B cell (primary cell): ENCODE results near the gene DECR2. TPM values are rescaled to one million over a fixed set of nuclear protein-coding genes. Genes with fewer than 3 reads are reported as not detected.

Experiments
- ATAC-seq: fragments of 200-7000 bp; cut with Tn5 transposase; one replicate; pipeline ENCODE4 v1.10.0; 2021; ENCODE audit warnings: low read depth, mild to moderate bottlenecking, moderate number of reproducible peaks, moderate library complexity
- CTCF ChIA-PET: fragments of 350-600 bp; sonication (Branson Sonifier 250); formaldehyde crosslinking; loops from one replicate; lab custom pipeline; 2021; ENCODE audit warnings: antibody characterized with exemption, inconsistent platforms; lab: Charles Lee
- POLR2A ChIA-PET: fragments of 350-600 bp; sonication (Branson Sonifier 250); formaldehyde crosslinking; loops from one replicate; lab custom pipeline; 2021; ENCODE audit warnings: antibody characterized with exemption; lab: Charles Lee
- DNase-seq: peaks from one replicate; pipeline ENCODE4 v3.0.0; 2013
- H2AFZ ChIP-seq: 2 replicates; pipeline ENCODE4 v1.6.1; 2012; ENCODE audit warnings: mild to moderate bottlenecking, low read depth, low read length; ENCODE audit not compliant: insufficient read depth, poor library complexity, severe bottlenecking
- H3K27ac ChIP-seq, 2 donors: 1 replicate in 1 of 2; 2 replicates in 1 of 2; pipeline ENCODE4 v1.5.1; 2012 to 2013; ENCODE audit warnings: low read length in 2 of 2, mild to moderate bottlenecking in 2 of 2, moderate library complexity in 1 of 2
- H3K27me3 ChIP-seq, 4 experiments: fragments of 200-600 bp in 1 of 4; sonication (generic) in 1 of 4; replicated peaks in 1 of 4; 1 replicate in 2 of 4; 2 replicates in 2 of 4; pipeline versions ENCODE4 v1.6.1 to v1.7.0; 2013 to 2016; ENCODE audit warnings: low read length in 3 of 4, mild to moderate bottlenecking in 2 of 4, mixed read lengths in 1 of 4, moderate library complexity in 1 of 4; ENCODE audit not compliant: insufficient read depth in 4 of 4, control insufficient read depth in 3 of 4; ENCODE audit errors: control extremely low read depth in 1 of 4
- H3K36me3 ChIP-seq, 2 experiments: replicated peaks in 1 of 2; 1 replicate in 1 of 2; 2 replicates in 1 of 2; pipeline versions ENCODE4 v1.6.1 to v1.7.1; 2013; ENCODE audit warnings: low read length in 1 of 2; ENCODE audit not compliant: insufficient read depth in 2 of 2, control insufficient read depth in 1 of 2; ENCODE audit errors: control extremely low read depth in 1 of 2, extremely low read depth in 1 of 2
- H3K4me1 ChIP-seq, 2 donors: fragments of 200-600 bp in 1 of 2; sonication (generic) in 1 of 2; 1 replicate in 1 of 2; 2 replicates in 1 of 2; pipeline versions ENCODE4 v1.5.1 to v1.6.1; 2013 to 2017; ENCODE audit warnings: low read length in 2 of 2; ENCODE audit not compliant: control insufficient read depth in 2 of 2, insufficient read depth in 2 of 2
- H3K4me2 ChIP-seq: replicated peaks from 2 replicates; pipeline ENCODE3; 2012; ENCODE audit warnings: mild to moderate bottlenecking, low read depth, low read length; ENCODE audit not compliant: poor library complexity, severe bottlenecking
- H3K4me3 ChIP-seq, 5 experiments: fragments of 200-600 bp in 1 of 5; sonication (generic) in 1 of 5; 1 replicate in 3 of 5; 2 replicates in 2 of 5; pipeline versions ENCODE4 v1.5.1 to v1.7.0; 2011 to 2016; ENCODE audit warnings: low read length in 4 of 5, mild to moderate bottlenecking in 4 of 5, low read depth in 2 of 5, control low read depth in 1 of 5, moderate library complexity in 1 of 5; ENCODE audit not compliant: insufficient read depth in 1 of 5; ENCODE audit errors: control extremely low read depth in 1 of 5, extremely low read depth in 1 of 5
- H3K79me2 ChIP-seq: fragments of 200-600 bp; sonication (generic); one replicate; pipeline ENCODE4 v1.6.0; 2016; ENCODE audit warnings: low read length; ENCODE audit not compliant: control insufficient read depth, insufficient read depth
- H3K9ac ChIP-seq: fragments of 200-600 bp; sonication (generic); 2 replicates; pipeline ENCODE4 v1.6.1; 2017; ENCODE audit warnings: mild to moderate bottlenecking, low read length, moderate library complexity
- H3K9me3 ChIP-seq, 3 donors: one replicate each; pipeline versions ENCODE4 v1.6.1 to v1.7.1; 2013; ENCODE audit warnings: low read length in 2 of 3; ENCODE audit not compliant: control insufficient read depth in 2 of 3, insufficient read depth in 1 of 3; ENCODE audit errors: control extremely low read depth in 1 of 3
- H4K20me1 ChIP-seq: 2 replicates; pipeline ENCODE4 v1.6.0; 2012; ENCODE audit warnings: mild to moderate bottlenecking, low read length; ENCODE audit not compliant: insufficient read depth, control insufficient read depth, poor library complexity, severe bottlenecking
- H3K27ac Mint-ChIP-seq: one replicate; pipeline ENCODE4 v1.8.0; 2021; ENCODE audit warnings: mixed read lengths
- H3K27me3 Mint-ChIP-seq: one replicate; pipeline ENCODE4 v1.8.0; 2021; ENCODE audit warnings: mixed read lengths
- H3K4me1 Mint-ChIP-seq: one replicate; pipeline ENCODE4 v1.8.0; 2021; ENCODE audit warnings: mixed read lengths
- H3K4me3 Mint-ChIP-seq: one replicate; pipeline ENCODE4 v1.8.0; 2021; ENCODE audit warnings: mixed read lengths
- H3K9me3 Mint-ChIP-seq: one replicate; pipeline ENCODE4 v1.8.0; 2022; ENCODE audit warnings: mixed read lengths; ENCODE audit not compliant: insufficient read depth
- CTCF ChIP-seq: fragments of 200-600 bp; IDR thresholded peaks from one replicate; pipeline ENCODE4 v1.8.0; 2022; ENCODE audit warnings: antibody characterized with exemption, mild to moderate bottlenecking
- EZH2 ChIP-seq: IDR thresholded peaks from 2 replicates; pipeline ENCODE4 v1.6.1; 2012; ENCODE audit warnings: borderline replicate concordance, low read depth, mild to moderate bottlenecking, moderate library complexity, low read length; ENCODE audit not compliant: insufficient read depth, poor library complexity, severe bottlenecking
- WGBS: methylation state at CpG from one replicate; pipeline ENCODE4 v1.1.5; 2013; ENCODE audit warnings: missing lambda C conversion rate; ENCODE audit not compliant: insufficient coverage; 5-methylcytosine and 5-hydroxymethylcytosine counted together
- intact Hi-C: fragments of 100-400 bp; cut with micrococcal nuclease; formaldehyde crosslinking; loops from one replicate; pipeline ENCODE4 v1.10.0; 2022
- polyA plus RNA-seq: library from polyadenylated mRNA; depleted of rRNA; stranded (reverse); fragments of >200 nt; gene quantifications from 2 replicates; pipeline ENCODE4 v1.2.3, GENCODE V29; 2012
- total RNA-seq, 2 donors: library from RNA; stranded (reverse); fragments of 120-200 nt in 1 of 2; gene quantifications; 1 replicate in 1 of 2; 2 replicates in 1 of 2; pipeline versions ENCODE4 v1.2.3 to v1.2.4, GENCODE V29; 2013 to 2022

Gene DECR2
- total and polyA plus RNA-seq, 2 donors (not counting 1 experiment from before 2014, with no cell fraction given) = 11.0 to 16.3 TPM

DNA sequence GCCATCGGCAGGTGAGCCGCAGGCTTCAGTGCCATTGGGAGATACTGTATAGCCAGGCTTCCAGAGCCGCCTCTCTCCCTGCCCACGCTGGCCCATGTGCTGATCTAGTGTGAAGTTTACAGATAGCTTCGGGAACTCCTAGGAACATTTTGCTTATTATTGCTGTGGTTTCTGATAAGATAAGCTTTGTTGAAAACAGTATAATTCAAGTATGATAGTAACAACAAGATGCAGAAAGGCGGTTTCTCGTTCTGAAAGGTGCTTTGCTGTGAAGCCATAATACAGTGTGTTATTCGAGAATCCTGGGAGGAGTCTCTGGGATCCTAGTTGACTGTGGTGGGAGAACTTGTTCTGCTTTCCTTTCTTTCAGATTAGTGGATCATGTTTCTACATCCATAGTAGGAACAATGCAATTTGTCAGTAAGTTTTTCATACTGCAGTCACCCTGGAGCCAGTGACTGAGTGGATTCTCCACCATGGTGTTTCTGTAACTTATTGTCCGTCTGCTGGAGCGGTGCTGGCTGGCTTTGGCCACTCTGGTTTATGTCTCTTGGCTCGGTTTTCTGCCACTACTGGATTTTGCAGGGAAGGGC is 55.3 kb downstream of the DECR2 start:
- Mint-ChIP-seq H3K27ac (no peak overlapping the region), H3K4me3 (no peak overlapping the region), H3K9me3 (no peaks in the 10 kb centered on the region), H3K27me3 (no peaks in the 10 kb centered on the region), H3K4me1 (no peaks in the 10 kb centered on the region)
- Histone ChIP-seq H3K36me3 (no peaks in the 10 kb centered on the region), H3K27me3 (no peaks in the 10 kb centered on the region), H3K79me2 (peaks cover 5% of the 10 kb centered on the region), H3K4me1 (no peaks in the 10 kb centered on the region), H3K9me3 (no peaks in the 10 kb centered on the region), H3K27ac (no peak overlapping the region), H4K20me1 (no peaks in the 10 kb centered on the region), H3K4me2 (no peak overlapping the region), H3K9ac (no peak overlapping the region), H3K4me3 (no peak overlapping the region), H2AFZ (no peak overlapping the region)
- TF ChIP-seq CTCF = no peak
- ChIA-PET POLR2A (no interaction called here), CTCF (no interaction called here)
- ATAC-seq = no peak
- intact Hi-C loops = no loop called here
- 100% methylated on average over 9 of the region's 11 CpGs for whole genome bisulfite sequencing
- DNase-seq = no peak

DNA sequence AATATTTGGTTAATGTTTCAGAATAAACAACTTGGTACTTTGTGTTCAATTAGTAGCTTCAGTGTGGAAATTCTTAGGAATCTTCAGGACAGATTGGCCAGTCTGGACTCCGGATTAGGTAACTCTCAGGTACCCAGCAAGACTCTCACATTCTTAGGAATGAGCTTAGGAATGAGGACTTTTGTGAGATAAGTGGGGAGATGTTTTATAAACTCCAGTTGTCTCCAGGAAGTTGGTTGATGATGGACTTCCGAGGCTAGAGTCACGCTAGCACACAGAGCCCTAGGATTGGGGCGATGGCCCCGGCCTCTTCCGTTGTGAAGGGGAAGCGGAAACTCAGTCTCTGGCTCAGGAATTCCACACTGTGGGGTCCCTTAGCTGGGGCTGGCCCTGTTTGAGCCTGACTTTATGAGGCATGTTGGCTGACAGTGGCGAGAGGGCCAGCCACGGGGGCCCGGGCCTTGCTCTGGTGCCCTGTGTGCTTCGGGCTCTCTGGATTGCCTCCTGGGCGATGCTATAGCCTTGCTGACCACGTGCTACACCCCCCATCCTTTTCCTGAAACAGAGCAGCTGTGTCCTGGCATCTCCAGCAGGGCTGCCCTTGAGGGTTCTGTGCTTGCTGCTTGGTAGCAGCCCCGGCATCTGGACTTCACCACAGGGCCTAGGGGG is 56.2 kb downstream of the DECR2 start:
- no peak overlapping the region for H3K27ac ChIP-seq
- POLR2A ChIA-PET = no interaction called here
- no peak overlapping the region for H3K9ac ChIP-seq
- WGBS = 91% methylated on average over 12 of the region's 14 CpGs
- H3K9me3 ChIP-seq = no peaks in the 10 kb centered on the region
- intact Hi-C loops = no loop called here
- no peak overlapping the region for H2AFZ ChIP-seq
- H4K20me1 ChIP-seq = no peaks in the 10 kb centered on the region
- no peaks in the 10 kb centered on the region for H3K27me3 Mint-ChIP-seq
- no peaks in the 10 kb centered on the region for H3K9me3 Mint-ChIP-seq
- ATAC-seq (no peak), DNase-seq (no peak)
- H3K79me2 ChIP-seq = peaks cover 9% of the 10 kb centered on the region
- no peaks in the 10 kb centered on the region for H3K4me1 ChIP-seq
- no peak overlapping the region for H3K4me3 ChIP-seq
- H3K27me3 ChIP-seq = no peaks in the 10 kb centered on the region
- no peaks in the 10 kb centered on the region for H3K4me1 Mint-ChIP-seq
- no peak overlapping the region for H3K4me3 Mint-ChIP-seq
- TF ChIP-seq EZH2 (no peak), CTCF (no peak)
- H3K27ac Mint-ChIP-seq = no peak overlapping the region
- CTCF ChIA-PET = no interaction called here
- no peak overlapping the region for H3K4me2 ChIP-seq
- peaks cover 0 to 3% of the 10 kb centered on the region in 2 experiments for H3K36me3 ChIP-seq
